ENCODE data around the gene WWOX.

GRCh38 chr16:78129349-78129748, 29.9 kb downstream of the WWOX start:
- TF ChIP-seq, protein P1, sequence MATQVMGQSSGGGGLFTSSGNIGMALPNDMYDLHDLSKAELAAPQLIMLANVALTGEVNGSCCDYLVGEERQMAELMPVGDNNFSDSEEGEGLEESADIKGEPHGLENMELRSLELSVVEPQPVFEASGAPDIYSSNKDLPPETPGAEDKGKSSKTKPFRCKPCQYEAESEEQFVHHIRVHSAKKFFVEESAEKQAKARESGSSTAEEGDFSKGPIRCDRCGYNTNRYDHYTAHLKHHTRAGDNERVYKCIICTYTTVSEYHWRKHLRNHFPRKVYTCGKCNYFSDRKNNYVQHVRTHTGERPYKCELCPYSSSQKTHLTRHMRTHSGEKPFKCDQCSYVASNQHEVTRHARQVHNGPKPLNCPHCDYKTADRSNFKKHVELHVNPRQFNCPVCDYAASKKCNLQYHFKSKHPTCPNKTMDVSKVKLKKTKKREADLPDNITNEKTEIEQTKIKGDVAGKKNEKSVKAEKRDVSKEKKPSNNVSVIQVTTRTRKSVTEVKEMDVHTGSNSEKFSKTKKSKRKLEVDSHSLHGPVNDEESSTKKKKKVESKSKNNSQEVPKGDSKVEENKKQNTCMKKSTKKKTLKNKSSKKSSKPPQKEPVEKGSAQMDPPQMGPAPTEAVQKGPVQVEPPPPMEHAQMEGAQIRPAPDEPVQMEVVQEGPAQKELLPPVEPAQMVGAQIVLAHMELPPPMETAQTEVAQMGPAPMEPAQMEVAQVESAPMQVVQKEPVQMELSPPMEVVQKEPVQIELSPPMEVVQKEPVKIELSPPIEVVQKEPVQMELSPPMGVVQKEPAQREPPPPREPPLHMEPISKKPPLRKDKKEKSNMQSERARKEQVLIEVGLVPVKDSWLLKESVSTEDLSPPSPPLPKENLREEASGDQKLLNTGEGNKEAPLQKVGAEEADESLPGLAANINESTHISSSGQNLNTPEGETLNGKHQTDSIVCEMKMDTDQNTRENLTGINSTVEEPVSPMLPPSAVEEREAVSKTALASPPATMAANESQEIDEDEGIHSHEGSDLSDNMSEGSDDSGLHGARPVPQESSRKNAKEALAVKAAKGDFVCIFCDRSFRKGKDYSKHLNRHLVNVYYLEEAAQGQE (IDR thresholded peaks at IDR 0.05; ENCODE audit: insufficient read depth in 1 of 2, low read depth in 2 of 2, low read length in 2 of 2), result no peak
- TF ChIP-seq POLR2AphosphoS5 (IDR thresholded peaks at IDR 0.05; ENCODE audit: low read depth, low read length), result no peak
- TF ChIP-seq SIN3A (IDR thresholded peaks at IDR 0.05; ENCODE audit: borderline replicate concordance, insufficient read depth, low read length), result no peak
- TF ChIP-seq TAF1 (IDR thresholded peaks at IDR 0.05; ENCODE audit: borderline replicate concordance, insufficient read depth, low read length), result no peak
- TF ChIP-seq FOXP2 (optimal IDR thresholded peaks at IDR 0.05; ENCODE audit: borderline replicate concordance, extremely low read depth, extremely low read length, insufficient read depth), result no peak
